ENCODE data around the gene EFNA4.

GRCh38 chr1:155037851-155038441, 25.6 kb upstream of the EFNA4 start:
- no peak for TF ChIP-seq YY1 (IDR thresholded peaks at IDR 0.05; ENCODE audit: low read depth, low read length)
- TF ChIP-seq RFX5 (IDR thresholded peaks at IDR 0.05; ENCODE audit: borderline replicate concordance, low read depth, low read length), result no peak
- no peak for TF ChIP-seq CTCF (IDR thresholded peaks at IDR 0.05; ENCODE audit: control extremely low read depth in 1 of 3, insufficient read depth in 1 of 3, low read depth in 1 of 3, low read length in 3 of 3)
- TF ChIP-seq POLR2AphosphoS5 (IDR thresholded peaks at IDR 0.05; ENCODE audit: low read depth, low read length), result no peak
- TF ChIP-seq KDM1A (IDR thresholded peaks at IDR 0.05; ENCODE audit: borderline replicate concordance, low read length), result no peak
- TF ChIP-seq EP300 (IDR thresholded peaks at IDR 0.05; ENCODE audit: borderline replicate concordance in 1 of 2, low read depth in 2 of 2, low read length in 2 of 2), result no peak
- no peak for TF ChIP-seq MAX (IDR thresholded peaks at IDR 0.05)

Measured in H1 (cell line).